AG04450 (cell line): ENCODE data around the gene CABLES1. TPM values are rescaled to one million over a fixed set of nuclear protein-coding genes. Genes with fewer than 3 reads are reported as not detected.

ENCODE experiments used
- CTCF ChIA-PET: fragments of 300-600, 350-600 bp; formaldehyde crosslinking; extraction: SDS; loops from one replicate; lab custom pipeline; 2022; ENCODE audit warnings: antibody characterized with exemption, inconsistent platforms; lab: Charles Lee
- POLR2A ChIA-PET: fragments of 350-600 bp; formaldehyde crosslinking; extraction: SDS; loops from one replicate; lab custom pipeline; 2021; ENCODE audit warnings: antibody characterized with exemption, inconsistent platforms; lab: Yijun Ruan, JAX
- DNase-seq: peaks from one replicate; pipeline ENCODE4 v3.0.0-alpha.2; 2011; ENCODE audit warnings: low read depth, low spot score
- H3K27ac ChIP-seq: one replicate; pipeline ENCODE4 v1.5.1; 2012; ENCODE audit warnings: low read depth, low read length, control low read depth
- H3K27me3 ChIP-seq: one replicate; pipeline ENCODE4 v1.6.0; 2012; ENCODE audit warnings: low read length; ENCODE audit not compliant: control insufficient read depth, insufficient read depth
- H3K4me3 ChIP-seq: 2 replicates; pipeline ENCODE4 v1.5.1; 2011; ENCODE audit warnings: mild to moderate bottlenecking, low read depth, low read length, control low read depth
- H3K9me3 ChIP-seq: 2 replicates; pipeline ENCODE4 v1.5.1; 2012; ENCODE audit warnings: low read length; ENCODE audit not compliant: control insufficient read depth, insufficient read depth
- CTCF ChIP-seq: IDR thresholded peaks from 2 replicates; pipeline ENCODE4 v1.5.1; 2011; ENCODE audit warnings: low read depth, low read length, control low read depth, inconsistent platforms
- polyA plus RNA-seq: library from polyadenylated mRNA; depleted of rRNA; stranded (reverse); fragments of >200 nt; gene quantifications from 2 replicates; pipeline ENCODE4 v1.2.3, GENCODE V29; 2011

The CABLES1 gene
- polyA plus RNA-seq, 1 experiment = 29.6 TPM

GRCh38 chr18:23131693-23132319, 3.5 kb upstream of the CABLES1 start:
- Histone ChIP-seq H3K27me3 (no peaks in the 10 kb centered on the region), H3K9me3 (no peaks in the 10 kb centered on the region; the same call in 1 of the 2 replicates), H3K4me3 (no peak overlapping the region), H3K27ac (no peak overlapping the region)
- CTCF ChIA-PET = interaction anchor here (0.5 to 2.6 kb wide), 51 partner anchors 8 to 353 kb away, joined by 3 to 39 read pairs (median 4); no protein-coding TSS in a partner anchor
- peak; percentile 80 for TF ChIP-seq CTCF
- POLR2A ChIA-PET = interaction anchor here (0.8 to 0.9 kb wide), 2 partner anchors 93 to 127 kb away, joined by 3 to 11 read pairs; no protein-coding TSS in a partner anchor
- peak; percentile 56 for DNase-seq

GRCh38 chr18:23133860-23134779, 1.2 kb upstream of the CABLES1 start:
- no peak for TF ChIP-seq CTCF
- no peak for DNase-seq
- POLR2A ChIA-PET = no interaction called here
- Histone ChIP-seq H3K27me3 (no peaks in the 10 kb centered on the region), H3K27ac (no peak overlapping the region), H3K9me3 (no peaks in the 10 kb centered on the region; the same call in 1 of the 2 replicates), H3K4me3 (peak overlapping the region; percentile 75)
- CTCF ChIA-PET = interaction anchor here (0.6 to 2.0 kb wide), 7 partner anchors 15 to 567 kb away, joined by 3 to 11 read pairs (median 4); no protein-coding TSS in a partner anchor

- ChIA-PET POLR2A (interaction anchor here (0.6 to 1.6 kb wide), 5 partner anchors 88 to 272 kb away, joined by 3 to 4 read pairs (median 3); no protein-coding TSS in a partner anchor), CTCF (interaction anchor here (0.6 to 1.0 kb wide), 2 partner anchors 275 to 276 kb away, joined by 3 read pairs; no protein-coding TSS in a partner anchor)
- H3K27ac ChIP-seq = no peak overlapping the region
Measured at GRCh38 chr18:23135550-23136325, 453 bp downstream of the CABLES1 start.

More at GRCh38 chr18:23135550-23136325, 453 bp downstream of the CABLES1 start:
- Histone ChIP-seq H3K4me3 (peak overlapping the region; percentile 75), H3K27me3 (no peaks in the 10 kb centered on the region), H3K9me3 (no peaks in the 10 kb centered on the region; the same call in 1 of the 2 replicates)
- DNase-seq = no peak
- TF ChIP-seq CTCF = no peak
